ENCODE data around the gene CXXC5.

CXXC5 gene

GRCh38 chr5:139642891-139643871 lies 5.0 kb upstream of the CXXC5 start:
- no peak for DNase-seq (ENCODE audit: low read depth)
- H3K4me3 ChIP-seq (ENCODE audit: low read depth, low read length): no peak overlapping the region
- TF ChIP-seq CTCF (IDR thresholded peaks at IDR 0.05; ENCODE audit: insufficient read depth, low read depth, low read length, missing control alignments): no peak

- no peak for TF ChIP-seq CTCF (IDR thresholded peaks at IDR 0.05; ENCODE audit: insufficient read depth, low read depth, low read length, missing control alignments)
- no peak overlapping the region for H3K4me3 ChIP-seq (ENCODE audit: low read depth, low read length)
These were observed 4.1 kb upstream of the CXXC5 start for GRCh38 chr5:139644001-139644456.

GRCh38 chr5:139644646-139645429 lies 3.3 kb upstream of the CXXC5 start:
- no peak overlapping the region for H3K4me3 ChIP-seq (ENCODE audit: low read depth, low read length)
- no peak for TF ChIP-seq CTCF (IDR thresholded peaks at IDR 0.05; ENCODE audit: insufficient read depth, low read depth, low read length, missing control alignments)
- no peak for DNase-seq (ENCODE audit: low read depth)

More at GRCh38 chr5:139644001-139644456, 4.1 kb upstream of the CXXC5 start:
- no peak for DNase-seq (ENCODE audit: low read depth)

- no peak overlapping the region for H3K4me3 ChIP-seq (ENCODE audit: low read depth, low read length)
- no peak for DNase-seq (ENCODE audit: low read depth)
- TF ChIP-seq CTCF (IDR thresholded peaks at IDR 0.05; ENCODE audit: insufficient read depth, low read depth, low read length, missing control alignments): no peak
These were observed 2.7 kb upstream of the CXXC5 start for GRCh38 chr5:139645430-139645871.

GRCh38 chr5:139646111-139646510 lies 2.0 kb upstream of the CXXC5 start:
- no peak for TF ChIP-seq CTCF (IDR thresholded peaks at IDR 0.05; ENCODE audit: insufficient read depth, low read depth, low read length, missing control alignments)
- DNase-seq (ENCODE audit: low read depth): no peak
- no peak overlapping the region for H3K4me3 ChIP-seq (ENCODE audit: low read depth, low read length)

GRCh38 chr5:139646912-139647505 lies 1.1 kb upstream of the CXXC5 start:
- H3K4me3 ChIP-seq (ENCODE audit: low read depth, low read length): no peak overlapping the region
- no peak for TF ChIP-seq CTCF (IDR thresholded peaks at IDR 0.05; ENCODE audit: insufficient read depth, low read depth, low read length, missing control alignments)
- DNase-seq (ENCODE audit: low read depth): no peak

Data from GM12865 (cell line).